BLaER1 treated with 17β-estradiol and CSF1 and Interleukin-3, amounts not matched to agents 10 nM and 100 nM (cell line): Measurements from ENCODE around the gene ADAMTS12.

ENCODE experiments used
- H3K27ac ChIP-seq, 11 experiments: shearing (Covaris generic); formaldehyde crosslinking; 2 replicates each; pipeline ENCODE4 v1.8.1; 2022
- H3K27me3 ChIP-seq, 11 experiments: shearing (Covaris generic); formaldehyde crosslinking; 2 replicates each; pipeline ENCODE4 v1.8.1; 2022
- H3K36me3 ChIP-seq, 11 experiments: shearing (Covaris generic); formaldehyde crosslinking; 2 replicates each; pipeline ENCODE4 v1.8.1; 2022
- H3K4me1 ChIP-seq, 10 experiments: shearing (Covaris generic); formaldehyde crosslinking; 2 replicates each; pipeline ENCODE4 v1.8.1; 2022
- H3K4me2 ChIP-seq, 11 experiments: shearing (Covaris generic); formaldehyde crosslinking; 2 replicates each; pipeline ENCODE4 v1.8.1; 2022
- H3K4me3 ChIP-seq, 10 experiments: shearing (Covaris generic); formaldehyde crosslinking; 2 replicates each; pipeline ENCODE4 v1.8.1; 2022
- H3K9ac ChIP-seq, 11 experiments: shearing (Covaris generic); formaldehyde crosslinking; 2 replicates each; pipeline ENCODE4 v1.8.1; 2022
- H3K9me3 ChIP-seq, 11 experiments: shearing (Covaris generic); formaldehyde crosslinking; replicated peaks in 1 of 11; 2 replicates each; pipeline ENCODE4 v1.8.1; 2022
- H4K20me1 ChIP-seq, 11 experiments: shearing (Covaris generic); formaldehyde crosslinking; 2 replicates each; pipeline ENCODE4 v1.8.1; 2022
- Cebpa-rat ChIP-seq, 11 experiments: shearing (Covaris generic); IDR thresholded peaks; 2 replicates each; pipeline ENCODE4 v1.8.1; 2022

ADAMTS12 gene

GRCh38 chr5:33936381-33937016 lies 44.7 kb upstream of the ADAMTS12 start, which contains the start of gene RXFP3:
TSS of gene RXFP3 (plus strand) at chr5:33936386. CDS start at chr5:33936741, 355 bp downstream.
- Histone ChIP-seq H3K4me2 (peak within 1 kb of the TSS in 2 of 11 experiments; percentile 9 to 21; a peak in 2 of 22 replicates), H3K4me1 (peaks cover 0 to 50% (median 3%) of the 10 kb centered on the region in 10 experiments; a peak in 9 of 20 replicates), H3K9ac (no peak within 1 kb of the TSS), H4K20me1 (no peaks in the 10 kb centered on the region), H3K27ac (no peak within 1 kb of the TSS), H3K4me3 (no peak within 1 kb of the TSS), H3K36me3 (no peaks in the 10 kb centered on the region), H3K9me3 (peaks cover 19 to 32% (median 24%) of the 10 kb centered on the region in 11 experiments), H3K27me3 (peaks cover 11 to 23% (median 18%) of the 10 kb centered on the region in 11 experiments; a peak in 21 of 22 replicates)
- TF ChIP-seq Cebpa-rat (IDR thresholded peaks at IDR 0.05) = no peak

DNA sequence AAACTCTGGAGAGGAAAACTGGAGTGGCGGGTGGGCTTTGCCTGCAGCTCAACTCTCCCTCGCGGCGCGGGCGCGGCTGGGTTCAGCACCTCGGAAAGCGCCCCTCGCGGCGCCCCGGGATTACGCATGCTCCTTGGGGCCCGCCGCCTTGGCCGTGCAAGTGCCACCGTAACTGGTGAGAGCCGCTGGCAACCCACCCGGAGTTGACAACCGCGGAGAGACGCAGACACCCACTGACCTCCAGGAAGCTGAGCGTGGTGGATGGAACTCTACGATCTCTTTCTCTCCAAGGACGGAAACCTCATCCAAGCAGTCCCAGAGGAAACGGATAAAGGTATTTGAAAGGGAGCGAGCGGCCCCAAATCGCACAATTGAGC lies 44.2 kb upstream of the ADAMTS12 start:
- TF ChIP-seq Cebpa-rat (IDR thresholded peaks at IDR 0.05) = no peak
- H3K4me3 ChIP-seq = no peak overlapping the region

GRCh38 chr5:33934176-33934575 lies 42.4 kb upstream of the ADAMTS12 start:
- H3K27me3 ChIP-seq = peaks cover 11 to 23% (median 18%) of the 10 kb centered on the region in 11 experiments; a peak in 21 of 22 replicates
- peaks cover 0 to 27% (median 3%) of the 10 kb centered on the region in 10 experiments; a peak in 9 of 20 replicates for H3K4me1 ChIP-seq
- H3K4me2 ChIP-seq = peak overlapping the region in 4 of 11 experiments; percentile 24 to 69 (median 43); a peak in 5 of 22 replicates
- H4K20me1 ChIP-seq = no peaks in the 10 kb centered on the region
- TF ChIP-seq Cebpa-rat (IDR thresholded peaks at IDR 0.05) = no peak
- H3K9ac ChIP-seq = no peak overlapping the region
- H3K36me3 ChIP-seq = no peaks in the 10 kb centered on the region
- peak overlapping the region in 4 of 11 experiments; percentile 6 to 36 (median 20); a peak in 4 of 22 replicates for H3K27ac ChIP-seq
- H3K9me3 ChIP-seq = peaks cover 19 to 32% (median 24%) of the 10 kb centered on the region in 11 experiments
- H3K4me3 ChIP-seq = no peak overlapping the region

More for the DNA sequence above, 44.2 kb upstream of the ADAMTS12 start:
- no peaks in the 10 kb centered on the region for H3K36me3 ChIP-seq
- H3K9me3 ChIP-seq = peaks cover 19 to 32% (median 24%) of the 10 kb centered on the region in 11 experiments
- no peaks in the 10 kb centered on the region for H4K20me1 ChIP-seq
- no peak overlapping the region for H3K27ac ChIP-seq
- no peak overlapping the region for H3K9ac ChIP-seq
- peaks cover 0 to 45% (median 3%) of the 10 kb centered on the region in 10 experiments; a peak in 9 of 20 replicates for H3K4me1 ChIP-seq
- peak overlapping the region in 2 of 11 experiments; percentile 9 to 21; a peak in 2 of 22 replicates for H3K4me2 ChIP-seq
- H3K27me3 ChIP-seq = peaks cover 11 to 23% (median 18%) of the 10 kb centered on the region in 11 experiments; a peak in 21 of 22 replicates

GRCh38 chr5:33933723-33934169 lies 42.0 kb upstream of the ADAMTS12 start:
- Histone ChIP-seq H3K27me3 (peaks cover 11 to 23% (median 18%) of the 10 kb centered on the region in 11 experiments; a peak in 21 of 22 replicates), H3K9ac (no peak overlapping the region), H3K36me3 (no peaks in the 10 kb centered on the region), H3K27ac (peak overlapping the region in 4 of 11 experiments; percentile 1 to 44 (median 21); a peak in 7 of 22 replicates), H3K4me1 (peaks cover 0 to 22% (median 3%) of the 10 kb centered on the region in 10 experiments; a peak in 9 of 20 replicates), H3K4me2 (peak overlapping the region in 5 of 11 experiments; percentile 1 to 69 (median 31); a peak in 8 of 22 replicates), H3K4me3 (no peak overlapping the region), H4K20me1 (no peaks in the 10 kb centered on the region), H3K9me3 (peaks cover 19 to 31% (median 24%) of the 10 kb centered on the region in 11 experiments)
- TF ChIP-seq Cebpa-rat (IDR thresholded peaks at IDR 0.05) = no peak

DNA sequence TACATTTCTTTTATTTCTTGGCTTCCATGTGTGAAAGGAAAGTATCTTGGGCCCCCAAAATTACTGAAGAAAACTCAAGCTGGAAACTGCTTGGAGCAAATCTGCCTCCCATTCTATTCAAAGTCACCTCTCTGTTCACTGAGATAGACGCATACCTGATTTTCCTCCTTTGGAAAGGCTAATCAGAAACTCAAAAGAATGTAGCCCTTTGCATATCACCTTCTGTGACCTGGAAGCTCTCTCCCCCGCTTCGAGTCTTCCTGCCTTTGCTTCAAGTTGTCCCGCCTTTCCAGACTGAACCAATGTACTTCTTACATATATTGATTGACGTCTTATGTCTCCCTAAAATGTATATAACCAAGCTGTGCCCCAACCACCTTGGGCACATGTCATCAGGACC lies 39.3 kb upstream of the ADAMTS12 start:
- no peaks in the 10 kb centered on the region for H4K20me1 ChIP-seq
- no peaks in the 10 kb centered on the region for H3K36me3 ChIP-seq
- H3K27ac ChIP-seq = no peak overlapping the region
- H3K4me2 ChIP-seq = no peak overlapping the region
- no peak for TF ChIP-seq Cebpa-rat (IDR thresholded peaks at IDR 0.05)
- H3K4me3 ChIP-seq = no peak overlapping the region
- peaks cover under 1 to 5% (median 3%) of the 10 kb centered on the region in 11 experiments; a peak in 20 of 22 replicates for H3K9me3 ChIP-seq
- H3K27me3 ChIP-seq = peaks cover 6 to 11% (median 9%) of the 10 kb centered on the region in 11 experiments; a peak in 21 of 22 replicates
- peaks cover 0 to 20% (median 5%) of the 10 kb centered on the region in 10 experiments; a peak in 9 of 20 replicates for H3K4me1 ChIP-seq
- H3K9ac ChIP-seq = no peak overlapping the region

DNA sequence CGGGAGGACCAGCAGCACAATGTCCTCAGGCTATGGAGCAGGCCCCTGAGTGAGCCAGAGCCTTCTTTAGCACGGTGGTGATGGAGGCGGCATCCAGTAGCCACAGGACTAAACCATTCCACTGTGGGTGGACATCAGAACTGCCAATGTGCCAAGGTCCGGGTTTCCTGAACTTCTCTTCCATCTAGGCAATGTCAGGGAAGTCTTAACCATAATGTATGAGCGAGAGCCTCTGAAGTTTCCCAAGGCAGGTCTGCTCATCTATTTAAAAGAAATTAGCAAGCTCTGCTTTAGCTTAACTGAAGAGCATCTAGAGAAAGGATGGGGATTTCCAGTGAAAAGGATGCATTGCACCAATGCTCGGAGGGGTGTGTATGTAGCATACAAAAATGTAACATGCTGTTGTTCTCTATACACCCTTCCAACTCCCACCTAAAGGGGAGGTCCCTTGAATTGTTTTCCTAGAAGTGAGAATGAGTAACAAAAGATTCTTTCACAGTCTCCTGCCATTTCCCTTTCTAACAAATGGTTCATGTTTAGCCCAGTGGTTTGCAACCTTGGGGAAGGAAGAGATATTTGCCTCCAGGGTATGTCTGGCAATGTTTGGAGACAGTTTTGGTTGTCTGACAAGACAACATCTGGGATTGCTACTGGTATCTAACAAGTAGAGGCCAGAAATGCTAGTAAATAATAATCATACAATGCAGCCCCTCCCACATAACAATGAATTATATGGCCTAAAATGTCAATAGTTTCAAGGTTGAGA lies 38.3 kb upstream of the ADAMTS12 start:
- Histone ChIP-seq H4K20me1 (no peaks in the 10 kb centered on the region), H3K27ac (no peak overlapping the region), H3K9me3 (no peaks in the 10 kb centered on the region), H3K27me3 (peaks cover 0 to under 1% (median 0%) of the 10 kb centered on the region in 11 experiments; a peak in 4 of 22 replicates), H3K4me2 (no peak overlapping the region), H3K36me3 (no peaks in the 10 kb centered on the region), H3K4me3 (no peak overlapping the region), H3K4me1 (peaks cover 0 to 20% (median 5%) of the 10 kb centered on the region in 10 experiments; a peak in 9 of 20 replicates), H3K9ac (no peak overlapping the region)
- TF ChIP-seq Cebpa-rat (IDR thresholded peaks at IDR 0.05) = no peak

DNA sequence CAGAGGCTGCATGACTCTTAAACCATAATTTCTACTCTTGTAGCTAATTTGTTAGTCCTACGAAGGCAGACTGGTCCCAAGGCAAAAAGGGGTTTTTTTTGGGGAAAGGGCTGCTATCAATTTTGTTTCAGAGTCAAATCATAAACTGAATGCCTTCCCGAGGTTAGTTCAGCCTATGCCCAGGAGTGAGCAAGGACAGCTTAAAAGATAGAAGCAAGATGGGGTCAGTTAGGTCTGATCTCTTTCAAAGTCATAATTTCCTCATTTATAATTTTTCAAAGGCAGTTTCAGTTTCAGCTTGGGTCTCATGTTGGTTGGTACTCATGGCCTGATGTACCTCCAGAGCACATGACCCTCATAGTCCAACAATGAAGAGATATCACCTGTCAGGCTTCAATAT lies 36.5 kb upstream of the ADAMTS12 start:
- peaks cover 0 to 6% (median under 1%) of the 10 kb centered on the region in 10 experiments; a peak in 8 of 20 replicates for H3K4me1 ChIP-seq
- no peaks in the 10 kb centered on the region for H3K36me3 ChIP-seq
- no peak overlapping the region for H3K9ac ChIP-seq
- H3K27ac ChIP-seq = no peak overlapping the region
- no peaks in the 10 kb centered on the region for H3K9me3 ChIP-seq
- no peak for TF ChIP-seq Cebpa-rat (IDR thresholded peaks at IDR 0.05)
- no peak overlapping the region for H3K4me3 ChIP-seq
- H3K27me3 ChIP-seq = no peaks in the 10 kb centered on the region; a peak in 1 of 22 replicates
- H4K20me1 ChIP-seq = no peaks in the 10 kb centered on the region
- no peak overlapping the region for H3K4me2 ChIP-seq

DNA sequence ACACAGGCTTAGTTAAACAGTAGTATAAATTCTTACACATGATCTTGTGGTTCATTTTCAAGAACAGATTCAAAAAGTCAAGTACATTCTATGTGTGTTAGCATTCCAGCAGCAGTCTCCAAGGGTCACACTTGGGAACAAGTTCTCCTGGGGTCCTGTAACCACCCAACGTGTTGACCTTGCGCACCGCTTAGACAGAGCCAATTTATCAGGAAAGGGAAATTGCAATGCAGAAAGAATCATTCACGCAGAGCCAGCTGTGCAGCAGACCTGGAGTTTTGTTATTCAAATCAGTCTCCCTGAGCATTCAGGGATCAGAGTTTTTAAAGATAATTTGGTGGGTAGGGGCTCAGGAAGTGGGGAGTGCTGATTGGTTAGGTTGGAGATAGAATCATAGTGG lies 35.9 kb upstream of the ADAMTS12 start:
- Histone ChIP-seq H3K27me3 (no peaks in the 10 kb centered on the region; a peak in 1 of 22 replicates), H3K4me1 (peaks cover 0 to 9% (median under 1%) of the 10 kb centered on the region in 10 experiments; a peak in 7 of 20 replicates), H3K9ac (no peak overlapping the region), H3K9me3 (no peaks in the 10 kb centered on the region), H3K36me3 (no peaks in the 10 kb centered on the region), H4K20me1 (no peaks in the 10 kb centered on the region), H3K27ac (no peak overlapping the region), H3K4me2 (no peak overlapping the region), H3K4me3 (no peak overlapping the region)
- TF ChIP-seq Cebpa-rat (IDR thresholded peaks at IDR 0.05) = no peak
